ENCODE measurements around the gene METTL15.
"Not testable (repeated sequence)": the region's sequence is repeated elsewhere in the genome, so short reads cannot be mapped to it uniquely, and the experiment has no call there.

METTL15 gene

DNA sequence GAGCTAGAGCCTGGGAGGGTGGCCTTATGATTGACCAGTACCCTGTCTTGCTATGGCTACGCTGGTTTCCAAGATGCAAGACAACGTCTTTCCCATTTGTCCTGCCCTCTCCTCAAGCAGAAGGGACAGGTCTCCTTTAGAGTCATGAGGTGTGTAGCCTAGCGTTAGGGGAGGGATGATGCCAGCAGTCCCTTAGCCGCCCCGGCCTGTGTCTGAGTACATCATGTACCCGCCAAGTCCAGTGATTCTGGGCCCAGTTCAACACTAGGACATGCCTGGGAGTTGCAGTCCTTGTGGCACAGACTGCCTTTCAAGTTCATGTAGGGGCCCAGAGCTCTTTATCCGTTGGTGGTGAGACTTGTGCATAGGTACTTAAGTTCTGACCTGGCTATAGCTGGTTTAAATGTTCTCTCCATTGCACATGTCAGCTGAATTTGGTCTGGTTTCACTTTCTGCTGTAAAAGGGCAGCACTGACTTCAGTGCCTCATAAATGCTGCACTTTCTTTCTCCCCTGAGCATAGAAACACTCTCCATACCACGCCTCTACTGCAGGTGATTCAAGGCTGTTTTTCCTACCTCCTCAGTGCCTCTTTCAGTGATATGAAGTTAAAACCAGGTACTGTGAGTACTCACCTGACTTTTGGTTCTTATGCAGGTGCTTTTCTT, 151.1 kb downstream of the METTL15 start:
- peaks cover 41% of the 10 kb centered on the region for H3K36me3 Mint-ChIP-seq (ENCODE audit: low read depth)
- no peaks in the 10 kb centered on the region for H3K4me1 Mint-ChIP-seq
- peaks cover 21% of the 10 kb centered on the region for H3K9me3 Mint-ChIP-seq
- H3K27me3 Mint-ChIP-seq (ENCODE audit: low read depth) = no peaks in the 10 kb centered on the region
- no peak overlapping the region for H3K4me3 Mint-ChIP-seq
- H3K27ac Mint-ChIP-seq = no peak overlapping the region
- TF ChIP-seq, protein P1, sequence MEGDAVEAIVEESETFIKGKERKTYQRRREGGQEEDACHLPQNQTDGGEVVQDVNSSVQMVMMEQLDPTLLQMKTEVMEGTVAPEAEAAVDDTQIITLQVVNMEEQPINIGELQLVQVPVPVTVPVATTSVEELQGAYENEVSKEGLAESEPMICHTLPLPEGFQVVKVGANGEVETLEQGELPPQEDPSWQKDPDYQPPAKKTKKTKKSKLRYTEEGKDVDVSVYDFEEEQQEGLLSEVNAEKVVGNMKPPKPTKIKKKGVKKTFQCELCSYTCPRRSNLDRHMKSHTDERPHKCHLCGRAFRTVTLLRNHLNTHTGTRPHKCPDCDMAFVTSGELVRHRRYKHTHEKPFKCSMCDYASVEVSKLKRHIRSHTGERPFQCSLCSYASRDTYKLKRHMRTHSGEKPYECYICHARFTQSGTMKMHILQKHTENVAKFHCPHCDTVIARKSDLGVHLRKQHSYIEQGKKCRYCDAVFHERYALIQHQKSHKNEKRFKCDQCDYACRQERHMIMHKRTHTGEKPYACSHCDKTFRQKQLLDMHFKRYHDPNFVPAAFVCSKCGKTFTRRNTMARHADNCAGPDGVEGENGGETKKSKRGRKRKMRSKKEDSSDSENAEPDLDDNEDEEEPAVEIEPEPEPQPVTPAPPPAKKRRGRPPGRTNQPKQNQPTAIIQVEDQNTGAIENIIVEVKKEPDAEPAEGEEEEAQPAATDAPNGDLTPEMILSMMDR (IDR thresholded peaks at IDR 0.05; ENCODE audit: unreplicated experiment in 3 of 3) = no peak

GRCh38 chr11:28268925-28269324, 160.7 kb downstream of the METTL15 start:
- H3K4me3 Mint-ChIP-seq = no peak overlapping the region
- no peaks in the 10 kb centered on the region for H3K27me3 Mint-ChIP-seq (ENCODE audit: low read depth)
- TF ChIP-seq, protein P1 (IDR thresholded peaks at IDR 0.05; ENCODE audit: unreplicated experiment in 3 of 3) = no peak
- no peak overlapping the region for H3K27ac Mint-ChIP-seq
- no peaks in the 10 kb centered on the region for H3K4me1 Mint-ChIP-seq
- H3K36me3 Mint-ChIP-seq (ENCODE audit: low read depth) = peaks cover 23% of the 10 kb centered on the region
- peaks cover 9% of the 10 kb centered on the region for H3K9me3 Mint-ChIP-seq

DNA sequence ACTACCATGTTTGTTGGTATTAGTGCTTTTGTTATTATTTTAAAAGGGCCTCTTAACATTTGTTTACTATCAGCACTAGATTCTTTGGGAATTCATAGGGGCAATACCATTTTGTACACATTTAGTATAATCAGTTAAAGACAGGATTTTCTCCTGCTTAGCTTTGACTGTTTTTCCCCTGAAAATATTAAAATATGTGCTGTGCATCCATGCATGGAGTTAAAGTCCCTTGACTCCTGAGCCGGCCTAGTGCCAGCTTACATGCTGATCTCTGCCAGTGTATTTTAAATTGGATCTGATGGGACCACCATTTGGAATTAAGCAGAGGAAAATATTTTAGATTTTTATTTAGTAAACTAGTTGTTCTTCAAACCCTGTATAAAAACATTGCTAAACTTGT, 161.4 kb downstream of the METTL15 start:
- H3K4me1 Mint-ChIP-seq = no peaks in the 10 kb centered on the region
- H3K36me3 Mint-ChIP-seq (ENCODE audit: low read depth) = peaks cover 23% of the 10 kb centered on the region
- peaks cover 9% of the 10 kb centered on the region for H3K9me3 Mint-ChIP-seq
- H3K27ac Mint-ChIP-seq = no peak overlapping the region
- TF ChIP-seq, protein P1 (IDR thresholded peaks at IDR 0.05; ENCODE audit: unreplicated experiment in 3 of 3) = no peak
- H3K4me3 Mint-ChIP-seq = no peak overlapping the region
- no peaks in the 10 kb centered on the region for H3K27me3 Mint-ChIP-seq (ENCODE audit: low read depth)

GRCh38 chr11:28272247-28272646, 164.1 kb downstream of the METTL15 start:
- H3K36me3 Mint-ChIP-seq (ENCODE audit: low read depth) = peaks cover 14% of the 10 kb centered on the region
- H3K27me3 Mint-ChIP-seq (ENCODE audit: low read depth); H3K4me1 Mint-ChIP-seq; H3K4me3 Mint-ChIP-seq; H3K27ac Mint-ChIP-seq; H3K9me3 Mint-ChIP-seq: not testable (repeated sequence)

DNA sequence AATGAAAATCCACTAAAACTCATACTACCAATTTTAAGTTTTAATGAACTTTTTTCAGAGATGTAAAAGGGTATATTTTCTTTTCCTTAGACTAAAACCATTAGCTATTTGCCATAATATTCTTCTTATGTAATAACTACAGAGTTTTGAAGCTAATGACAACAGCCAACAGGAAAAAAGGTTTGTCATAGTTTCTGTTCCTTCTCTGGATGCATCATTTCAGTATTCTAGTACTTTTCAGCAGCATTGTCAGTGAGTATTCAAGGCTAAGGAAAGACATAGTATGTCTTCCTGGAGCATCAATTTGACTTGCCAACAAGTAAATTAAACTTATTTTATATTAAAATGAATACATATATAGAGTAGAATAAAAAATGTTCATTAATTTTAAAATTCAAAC, 166.0 kb downstream of the METTL15 start:
- Mint-ChIP-seq H3K9me3 (no peaks in the 10 kb centered on the region), H3K27ac (no peak overlapping the region), H3K27me3 (ENCODE audit: low read depth) (no peaks in the 10 kb centered on the region), H3K36me3 (ENCODE audit: low read depth) (peaks cover 10% of the 10 kb centered on the region), H3K4me1 (no peaks in the 10 kb centered on the region), H3K4me3 (no peak overlapping the region)
- TF ChIP-seq, protein P1 (IDR thresholded peaks at IDR 0.05; ENCODE audit: unreplicated experiment in 3 of 3) = no peak

- TF ChIP-seq, protein P1 (IDR thresholded peaks at IDR 0.05; ENCODE audit: unreplicated experiment in 3 of 3) = no peak
- Mint-ChIP-seq H3K9me3 (no peaks in the 10 kb centered on the region), H3K4me3 (no peak overlapping the region), H3K27ac (no peak overlapping the region), H3K36me3 (ENCODE audit: low read depth) (peaks cover 6% of the 10 kb centered on the region), H3K27me3 (ENCODE audit: low read depth) (no peaks in the 10 kb centered on the region), H3K4me1 (no peaks in the 10 kb centered on the region)
Measured at GRCh38 chr11:28284196-28284595, 176.0 kb downstream of the METTL15 start.

All from nephron (organoid).